Measurements from ENCODE around the gene CCDC28B. TPM values are rescaled to one million over a fixed set of nuclear protein-coding genes. Genes with fewer than 3 reads are reported as not detected.

The CCDC28B gene
- polyA plus RNA-seq, 1 of the 3 experiments (the other 2 are of a cell fraction), result 26.3 TPM

- DNase-seq, result no peak
- Histone ChIP-seq H3K4me2 (no peak within 1 kb of the TSS), H3K27me3 (ENCODE audit: insufficient read depth) (no peaks in the 10 kb centered on the region), H3K79me2 (ENCODE audit: insufficient read depth) (no peaks in the 10 kb centered on the region), H3K27ac (ENCODE audit: low read depth in 2 of 2, low read length in 1 of 2) (no peak within 1 kb of the TSS), H3K4me1 (ENCODE audit: control insufficient read depth in 1 of 2, insufficient read depth in 2 of 2, low read depth in 1 of 2, low read length in 1 of 2) (peaks cover 2 to 10% of the 10 kb centered on the region in 2 experiments; a peak in 3 of 4 replicates), H3K9me2 (no peaks in the 10 kb centered on the region), H3K4me3 (ENCODE audit: low read depth in 2 of 2, low read length in 1 of 2) (no peak within 1 kb of the TSS), H2AFZ (ENCODE audit: low read depth) (no peak within 1 kb of the TSS), H4K20me1 (ENCODE audit: insufficient read depth) (no peaks in the 10 kb centered on the region), H3K36me3 (replicated peaks in 1 of 2; ENCODE audit: control insufficient read depth in 1 of 2, insufficient read depth in 2 of 2, low read length in 1 of 2) (no peaks in the 10 kb centered on the region), H3F3A (replicated peaks; ENCODE audit: insufficient read depth) (peaks cover 3% of the 10 kb centered on the region), H3K9ac (no peak within 1 kb of the TSS), H3K9me3 (no peaks in the 10 kb centered on the region)
- TF ChIP-seq JUND (IDR thresholded peaks at IDR 0.05) (no peak), TEAD4 (IDR thresholded peaks at IDR 0.05; ENCODE audit: borderline replicate concordance, insufficient read depth) (no peak), SMC3 (IDR thresholded peaks at IDR 0.05; ENCODE audit: low read depth, low read length) (no peak), CHD2 (IDR thresholded peaks at IDR 0.05; ENCODE audit: low read length, partially characterized antibody) (no peak), TAF1 (IDR thresholded peaks at IDR 0.05; ENCODE audit: borderline replicate concordance, low read depth, low read length) (no peak), USF1 (IDR thresholded peaks at IDR 0.05; ENCODE audit: borderline replicate concordance, low read depth) (no peak), NFIC (IDR thresholded peaks at IDR 0.05; ENCODE audit: borderline replicate concordance) (no peak), SIN3A (IDR thresholded peaks at IDR 0.05; ENCODE audit: borderline replicate concordance, low read depth, low read length) (no peak), REST (IDR thresholded peaks at IDR 0.05; ENCODE audit: low read depth, low read length) (no peak), EP300 (IDR thresholded peaks at IDR 0.05; ENCODE audit: borderline replicate concordance in 1 of 2, low read depth in 1 of 2, low read length in 1 of 2) (no peak), YY1 (IDR thresholded peaks at IDR 0.05; ENCODE audit: low read depth) (no peak)
- ChIA-PET CTCF (interaction anchor here (5.4 kb wide), 1 partner anchor 35 kb away, joined by 45 read pairs; no protein-coding TSS in a partner anchor), POLR2A (no interaction called here)
- 98% methylated on average over 15 of the region's 25 CpGs for WGBS (ENCODE audit: low lambda C conversion rate)
These were observed 50.7 kb downstream of the CCDC28B start, which contains the start of gene LCK for GRCh38 chr1:32250893-32251716. Gene LCK, plus strand, starts transcription at chr1:32251265. Its CDS starts 23,065 bp downstream, at chr1:32274330.

Other genes starting within 250 kb of the CCDC28B start
- gene KHDRBS1, start 186.7 kb upstream of the CCDC28B start, polyA plus RNA-seq (2012; rRNA removed), result 37.7 and 52.8 TPM in 2 replicates
- gene TMEM39B, start 127.7 kb upstream of the CCDC28B start, polyA plus RNA-seq (2012; rRNA removed), result 24.4 and 25.1 TPM in 2 replicates
- gene KPNA6, start 92.5 kb upstream of the CCDC28B start, polyA plus RNA-seq (2012; rRNA removed), result 13.1 and 18.4 TPM in 2 replicates
- 26.4 and 32.7 TPM in 2 replicates for gene TXLNA, start 20.9 kb upstream of the CCDC28B start, polyA plus RNA-seq (2012; rRNA removed)
- 2.4 and 2.9 TPM in 2 replicates for gene IQCC, start 5.1 kb downstream of the CCDC28B start, polyA plus RNA-seq (2012; rRNA removed)
- not detected in 2 replicates for gene DCDC2B, start 8.5 kb downstream of the CCDC28B start, polyA plus RNA-seq (2012; rRNA removed)
- 31.8 and 31.9 TPM in 2 replicates for gene TMEM234, start 21.8 kb downstream of the CCDC28B start, polyA plus RNA-seq (2012; rRNA removed)
- 463 and 479 TPM in 2 replicates for gene EIF3I, start 21.8 kb downstream of the CCDC28B start, polyA plus RNA-seq (2012; rRNA removed)
- 1.2 and 1.6 TPM in 2 replicates for gene FAM167B, start 46.6 kb downstream of the CCDC28B start, polyA plus RNA-seq (2012; rRNA removed)
- gene LCK, start 50.7 kb downstream of the CCDC28B start, polyA plus RNA-seq (2012; rRNA removed), result not detected in 2 replicates
- gene HDAC1, start 91.5 kb downstream of the CCDC28B start, polyA plus RNA-seq (2012; rRNA removed), result 172 and 226 TPM in 2 replicates
- gene MARCKSL1, start 135.6 kb downstream of the CCDC28B start, polyA plus RNA-seq (2012; rRNA removed), result 254 and 275 TPM in 2 replicates
- gene FAM229A, start 161.9 kb downstream of the CCDC28B start, polyA plus RNA-seq (2012; rRNA removed), result 8.0 and 10.0 TPM in 2 replicates
- gene TSSK3, start 161.9 kb downstream of the CCDC28B start, polyA plus RNA-seq (2012; rRNA removed), result 0.28 and 0.86 TPM in 2 replicates
- gene BSDC1, start 193.8 kb downstream of the CCDC28B start, polyA plus RNA-seq (2012; rRNA removed), result 51.0 and 65.7 TPM in 2 replicates

Data from SK-N-SH (cell line).